ENCODE measurements around the gene PCDHGA9. TPM values are rescaled to one million over a fixed set of nuclear protein-coding genes. Genes with fewer than 3 reads are reported as not detected.
"Not testable (repeated sequence)": the region's sequence is repeated elsewhere in the genome, so short reads cannot be mapped to it uniquely, and the experiment has no call there.

Gene PCDHGA9
- total RNA-seq, 2 donors from 2014 or later: 0.71 to 0.92 TPM

DNA sequence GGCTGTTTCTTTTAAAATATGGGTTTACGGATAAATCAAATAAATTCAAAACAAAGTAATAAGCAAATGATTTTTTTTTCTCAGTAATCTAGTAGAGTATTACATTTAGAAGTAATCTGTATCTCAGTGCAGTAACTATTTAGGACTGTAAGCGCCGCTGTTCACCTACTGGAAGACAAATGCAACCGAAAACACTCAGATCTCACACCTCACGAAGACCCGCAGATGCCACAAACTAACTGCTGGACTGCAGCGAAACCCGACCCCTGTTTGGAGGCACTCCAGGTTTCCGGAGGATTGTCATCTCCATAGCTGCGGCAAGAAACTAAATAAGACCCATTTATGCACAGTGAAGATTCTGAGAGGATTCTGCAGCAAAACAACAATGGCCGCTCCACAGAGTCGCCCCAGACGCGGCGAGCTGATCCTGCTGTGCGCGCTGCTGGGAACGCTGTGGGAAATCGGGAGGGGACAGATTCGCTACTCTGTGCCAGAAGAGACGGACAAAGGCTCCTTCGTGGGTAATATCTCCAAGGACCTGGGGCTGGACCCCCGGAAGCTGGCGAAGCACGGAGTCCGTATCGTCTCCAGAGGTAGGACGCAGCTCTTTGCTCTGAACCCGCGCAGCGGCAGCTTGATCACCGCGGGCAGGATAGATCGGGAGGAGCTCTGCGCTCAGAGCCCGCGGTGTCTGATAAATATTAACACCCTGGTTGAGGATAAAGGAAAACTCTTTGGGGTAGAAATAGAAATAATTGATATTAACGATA, 10.0 kb upstream of the PCDHGA9 start, which contains the start of gene PCDHGA8:
Gene PCDHGA8, plus strand, starts transcription at position 205 of the 770 bp plus-strand sequence. Its CDS starts 181 bp downstream, at position 386.
- no peak for ATAC-seq
- Mint-ChIP-seq H3K4me1 (ENCODE audit: low read depth in 2 of 2) (peaks cover 0 to 4% of the 10 kb centered on the region in 2 donors), H3K27ac (no peak within 1 kb of the TSS), H3K27me3 (peaks cover 41 to 70% of the 10 kb centered on the region in 2 donors), H3K36me3 (peaks cover 24% of the 10 kb centered on the region), H3K4me3 (no peak within 1 kb of the TSS), H3K9me3 (no peaks in the 10 kb centered on the region)
- DNase-seq (ENCODE audit: low spot score): no peak

DNA sequence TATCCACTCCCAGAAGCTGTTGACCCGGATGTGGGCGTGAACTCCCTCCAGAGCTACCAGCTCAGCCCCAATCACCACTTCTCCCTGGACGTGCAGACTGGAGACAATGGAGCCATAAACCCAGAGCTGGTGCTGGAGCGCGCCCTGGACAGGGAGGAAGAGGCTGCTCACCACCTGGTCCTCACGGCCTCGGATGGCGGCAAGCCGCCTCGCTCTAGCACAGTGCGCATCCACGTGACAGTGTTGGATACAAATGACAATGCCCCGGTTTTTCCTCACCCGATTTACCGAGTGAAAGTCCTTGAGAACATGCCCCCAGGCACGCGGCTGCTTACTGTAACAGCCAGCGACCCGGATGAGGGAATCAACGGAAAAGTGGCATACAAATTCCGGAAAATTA, 9.3 kb upstream of the PCDHGA9 start:
- peaks cover 23% of the 10 kb centered on the region for H3K36me3 Mint-ChIP-seq
- no peak overlapping the region for H3K4me3 Mint-ChIP-seq
- no peaks in the 10 kb centered on the region for H3K9me3 Mint-ChIP-seq
- peaks cover 40 to 68% of the 10 kb centered on the region in 2 donors for H3K27me3 Mint-ChIP-seq
- DNase-seq (ENCODE audit: low spot score) (no peak), ATAC-seq (no peak)
- H3K27ac Mint-ChIP-seq: no peak overlapping the region
- H3K4me1 Mint-ChIP-seq (ENCODE audit: low read depth in 2 of 2): peaks cover 0 to 4% of the 10 kb centered on the region in 2 donors

DNA sequence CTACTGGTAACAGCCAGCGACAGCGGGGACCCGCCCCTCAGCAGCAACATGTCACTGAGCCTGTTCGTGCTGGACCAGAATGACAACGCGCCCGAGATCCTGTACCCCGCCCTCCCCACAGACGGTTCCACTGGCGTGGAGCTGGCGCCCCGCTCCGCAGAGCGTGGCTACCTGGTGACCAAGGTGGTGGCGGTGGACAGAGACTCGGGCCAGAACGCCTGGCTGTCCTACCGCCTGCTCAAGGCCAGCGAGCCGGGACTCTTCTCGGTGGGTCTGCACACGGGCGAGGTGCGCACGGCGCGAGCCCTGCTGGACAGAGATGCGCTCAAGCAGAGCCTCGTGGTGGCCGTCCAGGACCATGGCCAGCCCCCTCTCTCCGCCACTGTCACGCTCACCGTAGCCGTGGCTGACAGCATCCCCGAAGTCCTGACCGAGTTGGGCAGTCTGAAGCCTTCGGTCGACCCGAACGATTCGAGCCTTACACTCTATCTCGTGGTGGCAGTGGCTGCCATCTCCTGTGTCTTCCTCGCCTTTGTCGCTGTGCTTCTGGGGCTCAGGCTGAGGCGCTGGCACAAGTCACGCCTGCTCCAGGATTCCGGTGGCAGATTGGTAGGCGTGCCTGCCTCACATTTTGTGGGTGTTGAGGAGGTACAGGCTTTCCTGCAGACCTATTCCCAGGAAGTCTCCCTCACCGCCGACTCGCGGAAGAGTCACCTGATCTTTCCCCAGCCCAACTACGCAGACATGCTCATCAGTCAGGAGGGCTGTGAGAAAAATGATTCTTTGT, 8.0 kb upstream of the PCDHGA9 start:
- not testable (repeated sequence) for ATAC-seq

DNA sequence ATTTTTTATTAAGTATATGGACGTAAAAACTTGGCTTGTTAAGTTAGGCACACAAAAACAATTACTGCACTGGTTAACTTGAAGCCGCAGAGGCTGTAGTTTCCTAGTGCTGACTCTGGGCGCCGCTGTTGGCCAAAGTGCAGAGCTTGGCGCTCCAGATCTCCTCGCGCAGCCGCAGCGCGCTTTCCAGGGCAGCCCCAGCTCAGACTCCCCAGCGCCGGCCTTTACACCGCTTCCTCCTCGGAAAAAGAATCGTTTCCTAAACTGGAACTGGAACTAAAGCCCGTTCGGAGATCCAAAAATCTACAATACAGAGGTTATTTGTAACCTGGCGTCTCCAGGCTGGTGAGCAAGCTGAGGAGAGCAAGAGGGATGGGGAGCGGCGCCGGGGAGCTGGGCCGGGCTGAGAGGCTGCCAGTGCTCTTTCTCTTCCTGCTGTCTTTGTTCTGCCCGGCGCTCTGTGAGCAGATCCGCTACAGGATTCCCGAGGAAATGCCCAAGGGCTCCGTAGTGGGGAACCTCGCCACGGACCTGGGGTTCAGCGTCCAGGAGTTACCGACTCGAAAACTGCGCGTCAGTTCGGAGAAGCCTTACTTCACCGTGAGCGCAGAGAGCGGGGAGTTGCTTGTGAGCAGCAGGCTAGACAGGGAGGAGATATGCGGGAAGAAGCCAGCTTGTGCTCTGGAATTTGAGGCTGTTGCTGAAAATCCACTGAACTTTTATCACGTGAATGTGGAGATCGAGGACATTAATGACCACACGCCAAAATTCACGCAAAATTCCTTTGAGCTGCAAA, 4.6 kb upstream of the PCDHGA9 start, which contains the start of gene PCDHGB5:
Gene PCDHGB5, plus strand, starts transcription at position 192 of the 796 bp plus-strand sequence. Its CDS starts 181 bp downstream, at position 373.
- H3K9me3 Mint-ChIP-seq; H3K27ac Mint-ChIP-seq; H3K4me1 Mint-ChIP-seq (ENCODE audit: low read depth in 2 of 2); DNase-seq (ENCODE audit: low spot score): not testable (repeated sequence)
- peaks cover 38 to 57% of the 10 kb centered on the region in 2 donors for H3K27me3 Mint-ChIP-seq
- peaks cover 17% of the 10 kb centered on the region for H3K36me3 Mint-ChIP-seq
- peak within 1 kb of the TSS; percentile 34 for H3K4me3 Mint-ChIP-seq
- ATAC-seq: peak; percentile 89 to 92

More for the DNA sequence above, 8.0 kb upstream of the PCDHGA9 start:
- DNase-seq (ENCODE audit: low spot score); H3K4me3 Mint-ChIP-seq; H3K27ac Mint-ChIP-seq; H3K4me1 Mint-ChIP-seq (ENCODE audit: low read depth in 2 of 2); H3K9me3 Mint-ChIP-seq: not testable (repeated sequence)
- Mint-ChIP-seq H3K36me3 (peaks cover 16% of the 10 kb centered on the region), H3K27me3 (peaks cover 39 to 69% of the 10 kb centered on the region in 2 donors)

DNA sequence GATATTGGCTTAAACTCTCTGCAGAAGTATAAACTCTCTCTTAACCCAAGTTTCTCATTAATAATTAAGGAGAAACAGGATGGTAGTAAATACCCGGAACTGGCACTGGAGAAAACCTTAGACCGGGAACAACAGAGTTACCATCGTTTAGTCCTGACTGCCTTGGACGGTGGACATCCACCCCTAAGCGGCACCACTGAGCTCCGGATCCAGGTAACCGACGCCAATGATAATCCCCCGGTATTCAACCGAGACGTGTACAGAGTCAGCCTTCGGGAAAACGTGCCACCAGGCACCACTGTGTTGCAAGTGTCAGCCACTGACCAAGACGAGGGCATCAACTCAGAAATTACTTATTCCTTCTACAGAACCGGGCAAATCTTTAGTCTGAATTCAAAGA, 4.0 kb upstream of the PCDHGA9 start:
- Mint-ChIP-seq H3K4me1 (ENCODE audit: low read depth in 2 of 2) (peaks cover 6 to 10% of the 10 kb centered on the region in 2 donors), H3K9me3 (peaks cover 4% of the 10 kb centered on the region), H3K4me3 (peak overlapping the region; percentile 15), H3K27ac (no peak overlapping the region), H3K27me3 (peaks cover 36 to 55% of the 10 kb centered on the region in 2 donors), H3K36me3 (peaks cover 17% of the 10 kb centered on the region)
- DNase-seq (ENCODE audit: low spot score) (no peak), ATAC-seq (no peak)

DNA sequence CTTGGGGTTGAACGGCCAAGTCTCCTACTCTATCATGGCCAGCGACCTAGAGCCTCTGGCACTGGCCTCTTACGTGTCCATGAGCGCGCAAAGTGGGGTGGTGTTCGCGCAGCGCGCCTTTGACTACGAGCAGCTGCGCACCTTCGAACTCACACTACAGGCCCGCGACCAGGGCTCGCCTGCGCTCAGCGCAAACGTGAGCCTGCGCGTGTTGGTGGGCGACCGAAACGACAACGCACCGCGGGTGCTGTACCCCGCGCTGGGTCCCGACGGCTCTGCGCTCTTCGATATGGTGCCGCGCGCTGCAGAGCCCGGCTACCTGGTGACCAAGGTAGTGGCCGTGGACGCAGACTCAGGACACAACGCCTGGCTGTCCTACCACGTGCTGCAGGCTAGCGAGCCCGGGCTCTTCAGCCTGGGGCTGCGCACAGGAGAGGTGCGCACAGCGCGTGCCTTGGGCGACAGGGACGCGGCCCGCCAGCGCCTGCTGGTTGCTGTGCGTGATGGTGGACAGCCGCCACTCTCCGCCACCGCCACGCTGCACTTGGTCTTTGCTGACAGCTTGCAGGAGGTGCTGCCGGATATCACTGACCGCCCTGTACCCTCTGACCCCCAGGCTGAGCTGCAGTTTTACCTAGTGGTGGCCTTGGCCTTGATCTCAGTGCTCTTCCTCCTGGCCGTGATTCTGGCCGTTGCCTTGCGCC, 2.9 kb upstream of the PCDHGA9 start:
- peaks cover 38 to 56% of the 10 kb centered on the region in 2 donors for H3K27me3 Mint-ChIP-seq
- H3K4me1 Mint-ChIP-seq (ENCODE audit: low read depth in 2 of 2): peaks cover 6 to 10% of the 10 kb centered on the region in 2 donors
- ATAC-seq (no peak), DNase-seq (ENCODE audit: low spot score) (no peak)
- H3K27ac Mint-ChIP-seq: no peak overlapping the region
- H3K36me3 Mint-ChIP-seq: peaks cover 12% of the 10 kb centered on the region
- peak overlapping the region; percentile 12 for H3K4me3 Mint-ChIP-seq
- peaks cover 4% of the 10 kb centered on the region for H3K9me3 Mint-ChIP-seq

DNA sequence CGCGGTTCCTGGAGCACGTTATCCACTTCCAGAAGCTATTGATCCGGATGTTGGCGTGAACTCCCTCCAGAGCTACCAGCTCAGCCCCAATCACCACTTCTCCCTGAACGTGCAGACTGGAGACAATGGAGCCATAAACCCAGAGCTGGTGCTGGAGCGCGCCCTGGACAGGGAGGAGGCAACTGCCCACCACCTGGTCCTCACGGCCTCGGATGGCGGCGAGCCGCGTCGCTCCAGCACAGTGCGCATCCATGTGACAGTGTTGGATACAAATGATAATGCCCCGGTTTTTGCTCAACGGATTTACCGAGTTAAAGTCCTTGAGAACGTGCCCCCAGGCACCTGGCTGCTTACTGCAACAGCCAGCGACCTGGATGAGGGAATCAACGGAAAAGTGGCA, 809 bp downstream of the PCDHGA9 start:
- Mint-ChIP-seq H3K9me3 (peaks cover 4% of the 10 kb centered on the region), H3K27me3 (peaks cover 36 to 61% of the 10 kb centered on the region in 2 donors), H3K36me3 (peaks cover 11% of the 10 kb centered on the region), H3K27ac (no peak overlapping the region), H3K4me3 (no peak overlapping the region), H3K4me1 (ENCODE audit: low read depth in 2 of 2) (peaks cover 15 to 16% of the 10 kb centered on the region in 2 donors)
- ATAC-seq: no peak
- no peak for DNase-seq (ENCODE audit: low spot score)

DNA sequence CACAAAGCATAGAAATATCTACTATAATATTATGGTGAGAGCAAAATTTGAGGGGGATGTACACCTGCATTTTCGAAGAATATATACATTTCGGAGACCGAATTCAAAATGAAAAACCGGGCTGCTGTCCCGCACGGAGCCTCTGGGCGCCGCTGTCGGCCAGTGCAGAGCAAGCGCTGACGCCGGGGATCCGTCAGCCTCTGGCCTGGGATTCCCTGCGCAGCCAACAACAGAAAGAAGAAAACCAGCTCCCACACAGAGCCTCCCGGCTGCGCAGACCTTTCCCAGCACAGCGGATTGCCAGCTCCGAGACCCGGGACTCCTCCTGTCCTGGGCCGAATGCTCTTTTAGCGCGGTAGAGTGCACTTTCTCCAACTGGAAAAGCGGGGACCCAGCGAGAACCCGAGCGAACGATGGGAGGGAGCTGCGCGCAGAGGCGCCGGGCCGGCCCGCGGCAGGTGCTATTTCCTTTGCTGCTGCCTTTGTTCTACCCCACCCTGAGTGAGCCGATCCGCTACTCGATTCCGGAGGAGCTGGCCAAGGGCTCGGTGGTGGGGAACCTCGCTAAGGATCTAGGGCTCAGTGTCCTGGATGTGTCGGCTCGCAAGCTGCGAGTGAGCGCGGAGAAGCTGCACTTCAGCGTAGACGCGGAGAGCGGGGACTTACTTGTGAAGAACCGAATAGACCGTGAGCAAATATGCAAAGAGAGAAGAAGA, 5.4 kb downstream of the PCDHGA9 start, which contains the start of gene PCDHGB6:
Gene PCDHGB6, plus strand, starts transcription at position 232 of the 716 bp plus-strand sequence. Its CDS starts 182 bp downstream, at position 414.
- peaks cover 20% of the 10 kb centered on the region in 2 donors for H3K4me1 Mint-ChIP-seq (ENCODE audit: low read depth in 2 of 2)
- peaks cover 19% of the 10 kb centered on the region for H3K36me3 Mint-ChIP-seq
- H3K27ac Mint-ChIP-seq: peak within 1 kb of the TSS; percentile 9 to 35
- H3K27me3 Mint-ChIP-seq: peaks cover 24 to 60% of the 10 kb centered on the region in 2 donors
- ATAC-seq (peak; percentile 80 to 92), DNase-seq (ENCODE audit: low spot score) (peak; percentile 75)
- H3K9me3 Mint-ChIP-seq: not testable (repeated sequence)
- H3K4me3 Mint-ChIP-seq: peak within 1 kb of the TSS; percentile 76

DNA sequence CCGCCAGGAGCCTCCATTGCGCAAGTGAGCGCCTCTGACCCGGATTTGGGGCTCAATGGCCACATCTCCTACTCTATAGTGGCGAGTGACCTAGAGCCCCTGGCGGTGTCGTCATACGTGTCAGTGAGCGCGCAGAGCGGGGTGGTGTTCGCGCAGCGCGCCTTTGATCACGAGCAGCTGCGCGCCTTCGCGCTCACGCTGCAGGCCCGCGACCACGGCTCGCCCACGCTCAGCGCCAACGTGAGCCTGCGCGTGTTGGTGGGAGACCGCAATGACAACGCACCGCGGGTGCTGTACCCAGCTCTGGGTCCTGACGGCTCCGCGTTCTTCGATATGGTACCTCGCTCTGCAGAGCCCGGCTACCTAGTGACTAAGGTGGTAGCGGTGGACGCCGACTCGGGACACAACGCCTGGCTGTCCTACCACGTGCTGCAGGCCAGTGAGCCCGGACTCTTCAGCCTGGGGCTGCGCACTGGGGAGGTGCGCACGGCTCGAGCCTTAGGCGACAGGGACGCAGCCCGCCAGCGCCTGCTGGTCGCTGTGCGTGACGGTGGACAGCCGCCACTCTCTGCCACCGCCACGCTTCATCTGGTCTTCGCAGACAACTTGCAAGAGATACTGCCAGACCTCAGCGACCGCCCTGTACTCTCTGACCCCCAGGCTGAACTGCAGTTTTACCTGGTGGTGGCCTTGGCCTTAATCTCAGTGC, 7.2 kb downstream of the PCDHGA9 start:
- Mint-ChIP-seq H3K4me3 (peak overlapping the region; percentile 76), H3K9me3 (no peaks in the 10 kb centered on the region), H3K27ac (no peak overlapping the region), H3K36me3 (peaks cover 35% of the 10 kb centered on the region), H3K4me1 (ENCODE audit: low read depth in 2 of 2) (peaks cover 31 to 36% of the 10 kb centered on the region in 2 donors), H3K27me3 (peaks cover 26 to 65% of the 10 kb centered on the region in 2 donors)
- ATAC-seq (no peak), DNase-seq (ENCODE audit: low spot score) (no peak)

DNA sequence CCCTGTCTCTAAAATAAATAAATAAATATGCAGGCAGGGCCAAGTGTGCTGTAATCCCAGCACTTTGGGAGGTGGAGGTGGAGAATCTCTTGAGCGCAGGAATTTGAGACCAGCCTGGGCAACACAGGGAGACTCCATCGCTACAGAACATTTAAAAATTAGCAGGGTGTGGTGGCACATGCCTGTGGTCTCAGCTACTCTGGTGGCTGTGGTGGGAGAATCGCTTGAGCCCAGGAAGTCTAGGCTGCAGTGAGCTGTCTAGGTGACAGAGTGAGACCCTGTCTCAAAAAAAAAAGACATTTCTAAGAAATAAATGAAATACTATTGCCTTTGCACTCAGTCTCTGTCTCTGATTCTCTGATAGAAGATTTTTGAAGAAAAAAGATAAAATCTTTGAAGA, 9.0 kb downstream of the PCDHGA9 start:
- Mint-ChIP-seq H3K27me3 (peaks cover 21 to 66% of the 10 kb centered on the region in 2 donors), H3K9me3 (no peaks in the 10 kb centered on the region)
- no peak for DNase-seq (ENCODE audit: low spot score)

DNA sequence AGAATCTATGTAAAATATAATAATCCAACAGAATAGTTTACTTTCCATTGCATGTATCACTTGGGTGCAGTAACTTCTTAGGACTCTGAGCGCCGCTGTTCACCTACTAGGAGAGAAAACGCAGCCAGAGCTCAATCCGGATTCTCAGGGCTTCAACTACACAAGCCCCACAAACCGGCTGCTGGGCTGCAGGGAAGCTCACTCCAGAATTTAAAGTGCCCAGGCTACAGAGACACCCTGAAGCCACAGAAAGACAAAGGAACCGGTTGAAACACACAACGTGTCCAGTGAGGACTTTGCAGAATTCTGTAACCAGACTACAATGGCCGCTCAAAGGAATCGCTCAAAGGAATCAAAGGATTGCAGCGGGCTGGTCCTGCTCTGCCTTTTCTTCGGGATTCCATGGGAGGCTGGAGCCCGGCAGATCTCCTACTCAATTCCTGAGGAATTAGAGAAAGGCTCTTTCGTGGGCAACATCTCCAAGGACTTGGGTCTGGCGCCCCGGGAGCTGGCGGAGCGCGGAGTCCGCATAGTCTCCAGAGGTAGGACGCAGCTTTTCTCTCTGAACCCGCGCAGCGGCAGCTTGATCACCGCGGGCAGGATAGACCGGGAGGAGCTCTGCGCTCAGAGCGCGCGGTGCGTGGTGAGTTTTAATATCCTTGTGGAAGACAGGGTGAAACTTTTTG, 10.4 kb downstream of the PCDHGA9 start, which contains the start of gene PCDHGA10:
Gene PCDHGA10, plus strand, starts transcription at position 134 of the 686 bp plus-strand sequence. Its CDS starts 189 bp downstream, at position 323.
- H3K27ac Mint-ChIP-seq: peak within 1 kb of the TSS; percentile 34 to 58

More for the DNA sequence above, 9.0 kb downstream of the PCDHGA9 start:
- no peak overlapping the region for H3K4me3 Mint-ChIP-seq
- no peak overlapping the region for H3K27ac Mint-ChIP-seq
- peaks cover 31 to 43% of the 10 kb centered on the region in 2 donors for H3K4me1 Mint-ChIP-seq (ENCODE audit: low read depth in 2 of 2)
- H3K36me3 Mint-ChIP-seq: peaks cover 35% of the 10 kb centered on the region
- ATAC-seq: no peak

More for the DNA sequence above, 10.4 kb downstream of the PCDHGA9 start, which contains the start of gene PCDHGA10:
- Mint-ChIP-seq H3K36me3 (peaks cover 39% of the 10 kb centered on the region), H3K9me3 (peaks cover 2% of the 10 kb centered on the region), H3K4me1 (ENCODE audit: low read depth in 2 of 2) (peaks cover 31 to 41% of the 10 kb centered on the region in 2 donors), H3K4me3 (peak within 1 kb of the TSS; percentile 92), H3K27me3 (peaks cover 26 to 62% of the 10 kb centered on the region in 2 donors)
- DNase-seq (ENCODE audit: low spot score) (no peak), ATAC-seq (peak; percentile 74 to 75)

All from natural killer cell treated with Interleukin-12 subunit alpha and Interleukin-12 subunit beta and Interleukin-15 and Interleukin-18, amount 100 ng/mL, for 72 hours (primary cell).